DND-41 (cell line): ENCODE results near the gene BOLL.
"Not testable (repeated sequence)": the region's sequence is repeated elsewhere in the genome, so short reads cannot be mapped to it uniquely, and the experiment has no call there.

Source experiments
- ATAC-seq: fragments of 200-7000 bp; cut with Tn5 transposase; 3 replicates; pipeline ENCODE4 v1.9.1; 2021; ENCODE audit warnings: low read depth; ENCODE audit not compliant: insufficient read depth
- DNase-seq: peaks from one replicate; pipeline ENCODE4 v3.0.0-alpha.2; 2020
- H2AFZ ChIP-seq: 2 replicates; pipeline ENCODE4 v1.6.0; 2012; ENCODE audit warnings: low read depth, low read length
- H3K27ac ChIP-seq: 2 replicates; pipeline ENCODE4 v1.5.1; 2012; ENCODE audit warnings: low read length, inconsistent platforms
- H3K27me3 ChIP-seq: fragments of 200-600 bp; sonication (generic); 2 replicates; pipeline ENCODE4 v1.6.0; 2012; ENCODE audit warnings: low read length, mild to moderate bottlenecking, inconsistent platforms; ENCODE audit not compliant: insufficient read depth, poor library complexity
- H3K36me3 ChIP-seq: 2 replicates; pipeline ENCODE4 v1.5.1; 2012; ENCODE audit warnings: low read length, inconsistent platforms; ENCODE audit not compliant: insufficient read depth
- H3K4me1 ChIP-seq: 2 replicates; pipeline ENCODE4 v1.5.1; 2012; ENCODE audit warnings: mild to moderate bottlenecking, low read length; ENCODE audit not compliant: insufficient read depth
- H3K4me2 ChIP-seq: 2 replicates; pipeline ENCODE4 v1.6.0; 2012; ENCODE audit warnings: mild to moderate bottlenecking, moderate library complexity, low read length, inconsistent platforms; ENCODE audit not compliant: insufficient read depth
- H3K4me3 ChIP-seq, 2 experiments: fragments of 200-600 bp in 1 of 2; shearing (Covaris generic) in 1 of 2; 2 replicates each; pipeline ENCODE4 v1.5.1; 2012 to 2016; ENCODE audit warnings: inconsistent platforms in 2 of 2, low read length in 2 of 2, mild to moderate bottlenecking in 2 of 2, low read depth in 1 of 2, moderate library complexity in 1 of 2
- H3K79me2 ChIP-seq: 2 replicates; pipeline ENCODE4 v1.6.0; 2012; ENCODE audit warnings: low read length, inconsistent platforms; ENCODE audit not compliant: insufficient read depth
- H3K9ac ChIP-seq: 2 replicates; pipeline ENCODE4 v1.6.0; 2012; ENCODE audit warnings: low read depth, mild to moderate bottlenecking, inconsistent platforms, low read length, moderate library complexity
- H3K9me3 ChIP-seq: 2 replicates; pipeline ENCODE4 v1.5.1; 2012; ENCODE audit warnings: low read length, moderate library complexity, mild to moderate bottlenecking, inconsistent platforms; ENCODE audit not compliant: insufficient read depth, severe bottlenecking
- H4K20me1 ChIP-seq: 2 replicates; pipeline ENCODE4 v1.6.0; 2012; ENCODE audit warnings: low read length; ENCODE audit not compliant: insufficient read depth
- EZH2 ChIP-seq: IDR thresholded peaks from 3 replicates; pipeline ENCODE4 v1.6.1; 2012; ENCODE audit warnings: borderline replicate concordance, low read depth, mild to moderate bottlenecking, moderate library complexity, low read length, inconsistent platforms; ENCODE audit not compliant: severe bottlenecking
- TF ChIP-seq, protein P1 (sequence below): IDR thresholded peaks from 2 replicates; pipeline ENCODE4 v1.5.1; 2012; ENCODE audit warnings: borderline replicate concordance, low read length, moderate library complexity, mild to moderate bottlenecking; ENCODE audit not compliant: poor library complexity, severe bottlenecking; ENCODE audit errors: extremely low read depth

The BOLL gene

DNA sequence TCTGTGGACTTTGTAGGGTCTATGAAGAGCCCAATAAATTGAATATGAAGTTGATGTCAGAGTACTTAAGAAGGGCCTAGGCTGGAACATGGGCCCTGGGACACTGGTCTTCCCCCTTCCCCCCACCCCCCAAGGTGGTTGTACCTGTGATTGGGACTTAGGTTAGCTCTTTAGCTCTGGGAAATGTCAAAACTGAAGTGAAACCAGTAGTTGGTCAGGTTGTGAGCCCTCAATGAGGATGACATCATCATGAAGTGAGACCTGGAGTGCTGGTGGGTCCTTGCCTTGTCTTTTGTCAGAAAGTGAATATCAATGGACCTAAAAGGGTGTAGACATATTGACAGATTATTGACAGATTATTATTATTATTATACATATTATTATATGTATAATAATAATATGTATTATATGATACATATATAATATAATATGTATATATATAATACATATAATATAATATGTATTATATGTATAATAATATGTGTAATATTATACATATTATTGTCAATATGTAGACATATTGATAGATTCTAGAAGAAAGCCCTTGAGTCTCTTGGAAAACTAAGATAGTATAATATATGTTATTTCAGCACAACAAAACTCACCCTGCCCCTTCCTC lies 74.6 kb downstream of the BOLL start:
- Histone ChIP-seq H3K27me3 (no peaks in the 10 kb centered on the region), H3K27ac (no peak overlapping the region), H3K9me3 (no peaks in the 10 kb centered on the region), H3K36me3 (peaks cover 36% of the 10 kb centered on the region), H3K9ac (no peak overlapping the region), H2AFZ (no peak overlapping the region), H3K4me3 (no peak overlapping the region), H3K4me2 (no peak overlapping the region), H4K20me1 (peaks cover 45% of the 10 kb centered on the region), H3K4me1 (peaks cover 45% of the 10 kb centered on the region), H3K79me2 (peaks cover 48% of the 10 kb centered on the region)
- ATAC-seq (no peak), DNase-seq (no peak)
- TF ChIP-seq EZH2, result no peak
- TF ChIP-seq, protein P1, sequence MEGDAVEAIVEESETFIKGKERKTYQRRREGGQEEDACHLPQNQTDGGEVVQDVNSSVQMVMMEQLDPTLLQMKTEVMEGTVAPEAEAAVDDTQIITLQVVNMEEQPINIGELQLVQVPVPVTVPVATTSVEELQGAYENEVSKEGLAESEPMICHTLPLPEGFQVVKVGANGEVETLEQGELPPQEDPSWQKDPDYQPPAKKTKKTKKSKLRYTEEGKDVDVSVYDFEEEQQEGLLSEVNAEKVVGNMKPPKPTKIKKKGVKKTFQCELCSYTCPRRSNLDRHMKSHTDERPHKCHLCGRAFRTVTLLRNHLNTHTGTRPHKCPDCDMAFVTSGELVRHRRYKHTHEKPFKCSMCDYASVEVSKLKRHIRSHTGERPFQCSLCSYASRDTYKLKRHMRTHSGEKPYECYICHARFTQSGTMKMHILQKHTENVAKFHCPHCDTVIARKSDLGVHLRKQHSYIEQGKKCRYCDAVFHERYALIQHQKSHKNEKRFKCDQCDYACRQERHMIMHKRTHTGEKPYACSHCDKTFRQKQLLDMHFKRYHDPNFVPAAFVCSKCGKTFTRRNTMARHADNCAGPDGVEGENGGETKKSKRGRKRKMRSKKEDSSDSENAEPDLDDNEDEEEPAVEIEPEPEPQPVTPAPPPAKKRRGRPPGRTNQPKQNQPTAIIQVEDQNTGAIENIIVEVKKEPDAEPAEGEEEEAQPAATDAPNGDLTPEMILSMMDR, result no peak

DNA sequence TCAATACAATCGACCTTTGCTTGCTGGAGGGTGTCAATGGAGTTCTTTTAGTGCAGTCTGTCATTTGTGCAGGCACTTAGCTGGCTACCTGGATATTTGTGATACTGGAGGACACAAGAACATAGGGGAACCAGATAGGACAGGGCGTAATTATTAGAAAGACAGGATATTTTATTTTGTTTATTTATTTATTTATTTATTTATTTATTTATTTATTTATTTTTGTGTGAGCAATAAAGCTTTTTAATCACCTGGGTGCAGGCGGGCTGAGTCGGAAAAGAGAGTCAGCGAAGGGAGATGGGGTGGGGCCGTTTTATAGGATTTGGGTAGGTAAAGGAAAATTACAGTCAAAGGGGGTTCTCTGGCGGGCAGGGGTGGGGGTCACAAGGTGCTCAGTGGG lies 76.0 kb downstream of the BOLL start:
- Histone ChIP-seq H3K36me3 (peaks cover 32% of the 10 kb centered on the region), H3K79me2 (peaks cover 52% of the 10 kb centered on the region), H3K4me1 (peaks cover 51% of the 10 kb centered on the region), H3K4me3 (peak overlapping the region in 1 of 2 experiments; percentile 95; a peak in 1 of 4 replicates), H3K4me2 (peak overlapping the region; percentile 96), H4K20me1 (peaks cover 45% of the 10 kb centered on the region), H3K9ac (0 out of 2 replicates have a peak overlapping the region, but pooled peaks have one; percentile 2)
- H3K27me3 ChIP-seq, ATAC-seq, H2AFZ ChIP-seq, H3K9me3 ChIP-seq, H3K27ac ChIP-seq, DNase-seq: not testable (repeated sequence)

DNA sequence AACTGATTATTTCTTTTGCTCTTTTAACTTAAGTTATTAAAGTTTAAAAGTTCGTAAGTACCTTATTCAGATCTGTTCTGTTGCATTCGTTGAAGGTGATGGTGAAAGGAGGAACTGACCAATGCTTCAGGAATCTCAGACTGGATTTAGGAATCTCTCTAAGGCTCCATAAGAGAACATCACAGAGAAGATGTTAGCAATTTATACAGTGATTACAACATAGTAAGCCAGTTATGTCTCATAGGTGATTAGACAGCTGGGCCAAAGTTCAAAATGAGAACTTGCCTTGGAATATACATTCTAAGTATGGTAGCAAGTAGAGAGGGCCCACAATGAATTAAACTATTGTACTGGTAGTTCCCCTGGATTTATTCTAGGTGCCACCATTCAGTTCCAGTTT lies 76.8 kb downstream of the BOLL start:
- H3K9ac ChIP-seq, result peak overlapping the region; percentile 54; the same call in 1 of the 2 replicates

More for the DNA sequence above, 76.8 kb downstream of the BOLL start:
- Histone ChIP-seq H3K4me1 (peaks cover 55% of the 10 kb centered on the region), H2AFZ (no peak overlapping the region), H3K27me3 (no peaks in the 10 kb centered on the region), H4K20me1 (peaks cover 45% of the 10 kb centered on the region), H3K27ac (no peak overlapping the region), H3K4me3 (peak overlapping the region in 1 of 2 experiments; percentile 95; a peak in 2 of 4 replicates), H3K79me2 (peaks cover 52% of the 10 kb centered on the region), H3K4me2 (peak overlapping the region; percentile 96), H3K36me3 (peaks cover 31% of the 10 kb centered on the region), H3K9me3 (no peaks in the 10 kb centered on the region)
- no peak for ATAC-seq
- TF ChIP-seq, protein P1, result no peak
- no peak for TF ChIP-seq EZH2
- no peak for DNase-seq
